Measurements from ENCODE around the gene NXPE1. TPM values are rescaled to one million over a fixed set of nuclear protein-coding genes. Genes with fewer than 3 reads are reported as not detected.

NXPE1 gene
- total RNA-seq, 1 donor from 2014 or later = not detected

GRCh38 chr11:114571712-114572111 lies 12.0 kb upstream of the NXPE1 start:
- Histone ChIP-seq H4K20me1 (ENCODE audit: insufficient read depth, low read length) (no peaks in the 10 kb centered on the region), H3K27me3 (ENCODE audit: insufficient read depth, low read length) (no peaks in the 10 kb centered on the region), H3K79me2 (ENCODE audit: insufficient read depth, low read length) (no peaks in the 10 kb centered on the region), H3K9ac (ENCODE audit: low read length) (no peak overlapping the region), H3K36me3 (ENCODE audit: insufficient read depth, low read length) (no peaks in the 10 kb centered on the region), H3K4me1 (ENCODE audit: insufficient read depth, low read length) (no peaks in the 10 kb centered on the region), H2AFZ (ENCODE audit: low read depth, low read length) (no peak overlapping the region), H3K27ac (ENCODE audit: low read depth, low read length) (no peak overlapping the region), H3K4me3 (ENCODE audit: insufficient read depth, low read depth, low read length) (no peak overlapping the region), H3K4me2 (ENCODE audit: low read length) (no peak overlapping the region), H3K9me3 (ENCODE audit: insufficient read depth, low read depth, low read length) (no peaks in the 10 kb centered on the region)
- peaks cover 18% of the 10 kb centered on the region for H3K9me3 Mint-ChIP-seq (ENCODE audit: unreplicated experiment)
- no peaks in the 10 kb centered on the region for H3K4me1 Mint-ChIP-seq (ENCODE audit: low read depth, unreplicated experiment)
- TF ChIP-seq EZH2 (IDR thresholded peaks at IDR 0.05; ENCODE audit: insufficient read depth, low read length) (no peak), CTCF (IDR thresholded peaks at IDR 0.05; ENCODE audit: insufficient read depth, low read depth, low read length) (no peak)
- peaks cover 2% of the 10 kb centered on the region for H3K36me3 Mint-ChIP-seq (ENCODE audit: low read depth, unreplicated experiment)
- FAIRE-seq (no peak), DNase-seq (ENCODE audit: low read depth) (no peak)
- no peak overlapping the region for H3K27ac Mint-ChIP-seq (ENCODE audit: unreplicated experiment)
- no peak overlapping the region for H3K4me3 Mint-ChIP-seq (ENCODE audit: unreplicated experiment)
- H3K27me3 Mint-ChIP-seq (ENCODE audit: low read depth, unreplicated experiment) = no peaks in the 10 kb centered on the region

GRCh38 chr11:114569801-114570200 lies 10.1 kb upstream of the NXPE1 start:
- H3K9me3 Mint-ChIP-seq (ENCODE audit: unreplicated experiment) = peaks cover 12% of the 10 kb centered on the region
- no peaks in the 10 kb centered on the region for H3K9me3 ChIP-seq (ENCODE audit: insufficient read depth, low read depth, low read length)
- H3K27ac Mint-ChIP-seq (ENCODE audit: unreplicated experiment) = no peak overlapping the region
- no peaks in the 10 kb centered on the region for H3K4me1 ChIP-seq (ENCODE audit: insufficient read depth, low read length)
- TF ChIP-seq CTCF (IDR thresholded peaks at IDR 0.05; ENCODE audit: insufficient read depth, low read depth, low read length) (no peak), EZH2 (IDR thresholded peaks at IDR 0.05; ENCODE audit: insufficient read depth, low read length) (no peak)
- no peaks in the 10 kb centered on the region for H3K4me1 Mint-ChIP-seq (ENCODE audit: low read depth, unreplicated experiment)
- no peaks in the 10 kb centered on the region for H3K27me3 Mint-ChIP-seq (ENCODE audit: low read depth, unreplicated experiment)
- H2AFZ ChIP-seq (ENCODE audit: low read depth, low read length) = no peak overlapping the region
- H3K4me2 ChIP-seq (ENCODE audit: low read length) = no peak overlapping the region
- H3K4me3 Mint-ChIP-seq (ENCODE audit: unreplicated experiment) = no peak overlapping the region
- no peaks in the 10 kb centered on the region for H3K36me3 ChIP-seq (ENCODE audit: insufficient read depth, low read length)
- DNase-seq (ENCODE audit: low read depth) = no peak
- no peak overlapping the region for H3K27ac ChIP-seq (ENCODE audit: low read depth, low read length)
- no peaks in the 10 kb centered on the region for H3K27me3 ChIP-seq (ENCODE audit: insufficient read depth, low read length)
- peaks cover 2% of the 10 kb centered on the region for H3K36me3 Mint-ChIP-seq (ENCODE audit: low read depth, unreplicated experiment)
- no peak overlapping the region for H3K4me3 ChIP-seq (ENCODE audit: insufficient read depth, low read depth, low read length)
- FAIRE-seq = no peak
- no peaks in the 10 kb centered on the region for H4K20me1 ChIP-seq (ENCODE audit: insufficient read depth, low read length)
- no peaks in the 10 kb centered on the region for H3K79me2 ChIP-seq (ENCODE audit: insufficient read depth, low read length)
- no peak overlapping the region for H3K9ac ChIP-seq (ENCODE audit: low read length)

GRCh38 chr11:114566276-114566675 lies 6.6 kb upstream of the NXPE1 start:
- no peak overlapping the region for H3K4me2 ChIP-seq (ENCODE audit: low read length)
- H3K27ac Mint-ChIP-seq (ENCODE audit: unreplicated experiment) = no peak overlapping the region
- H3K4me3 ChIP-seq (ENCODE audit: insufficient read depth, low read depth, low read length) = no peak overlapping the region

More at GRCh38 chr11:114566276-114566675, 6.6 kb upstream of the NXPE1 start:
- Histone ChIP-seq H2AFZ (ENCODE audit: low read depth, low read length) (no peak overlapping the region), H3K9me3 (ENCODE audit: insufficient read depth, low read depth, low read length) (no peaks in the 10 kb centered on the region), H3K27ac (ENCODE audit: low read depth, low read length) (no peak overlapping the region), H3K9ac (ENCODE audit: low read length) (no peak overlapping the region), H4K20me1 (ENCODE audit: insufficient read depth, low read length) (no peaks in the 10 kb centered on the region), H3K79me2 (ENCODE audit: insufficient read depth, low read length) (no peaks in the 10 kb centered on the region), H3K36me3 (ENCODE audit: insufficient read depth, low read length) (no peaks in the 10 kb centered on the region), H3K4me1 (ENCODE audit: insufficient read depth, low read length) (no peaks in the 10 kb centered on the region), H3K27me3 (ENCODE audit: insufficient read depth, low read length) (no peaks in the 10 kb centered on the region)
- no peaks in the 10 kb centered on the region for H3K36me3 Mint-ChIP-seq (ENCODE audit: low read depth, unreplicated experiment)
- TF ChIP-seq EZH2 (IDR thresholded peaks at IDR 0.05; ENCODE audit: insufficient read depth, low read length) (no peak), CTCF (IDR thresholded peaks at IDR 0.05; ENCODE audit: insufficient read depth, low read depth, low read length) (no peak)
- no peaks in the 10 kb centered on the region for H3K27me3 Mint-ChIP-seq (ENCODE audit: low read depth, unreplicated experiment)
- peaks cover 6% of the 10 kb centered on the region for H3K4me1 Mint-ChIP-seq (ENCODE audit: low read depth, unreplicated experiment)
- H3K9me3 Mint-ChIP-seq (ENCODE audit: unreplicated experiment) = peaks cover 3% of the 10 kb centered on the region
- DNase-seq (ENCODE audit: low read depth) (no peak), FAIRE-seq (no peak)
- H3K4me3 Mint-ChIP-seq (ENCODE audit: unreplicated experiment) = no peak overlapping the region

Measured in astrocyte (in vitro differentiated cells and primary cell).